ENCODE results near the gene SMG7.

Gene SMG7

DNA sequence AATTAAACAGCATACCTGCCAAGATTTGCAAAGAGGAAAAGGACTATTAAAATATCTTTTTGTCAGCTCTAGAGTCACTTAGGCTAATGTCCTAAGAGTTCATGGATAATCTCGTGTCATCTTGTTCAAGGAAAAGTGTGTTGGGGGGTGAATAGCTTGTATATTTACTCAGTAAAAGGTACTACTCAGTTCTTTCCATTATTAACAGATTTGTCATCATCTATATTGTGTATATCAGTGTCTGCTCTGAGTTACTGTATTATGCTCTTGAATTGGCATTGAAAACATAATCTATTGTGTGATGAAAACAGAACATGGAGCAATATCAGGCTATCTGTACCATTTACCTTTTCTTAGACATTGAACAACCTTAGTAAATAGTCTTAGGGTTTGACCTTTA lies 41.9 kb downstream of the SMG7 start:
- DNase-seq, result no peak

- DNase-seq, result peak; percentile 67
Observed at GRCh38 chr1:183515002-183515689, 42.8 kb downstream of the SMG7 start.

GRCh38 chr1:183516725-183517124 lies 44.4 kb downstream of the SMG7 start:
- no peak for DNase-seq

GRCh38 chr1:183517401-183517800 lies 45.1 kb downstream of the SMG7 start:
- DNase-seq, result no peak

- no peak for DNase-seq
Observed at GRCh38 chr1:183520379-183520778, 48.1 kb downstream of the SMG7 start.

GRCh38 chr1:183522104-183522503 lies 49.8 kb downstream of the SMG7 start:
- no peak for DNase-seq

DNA sequence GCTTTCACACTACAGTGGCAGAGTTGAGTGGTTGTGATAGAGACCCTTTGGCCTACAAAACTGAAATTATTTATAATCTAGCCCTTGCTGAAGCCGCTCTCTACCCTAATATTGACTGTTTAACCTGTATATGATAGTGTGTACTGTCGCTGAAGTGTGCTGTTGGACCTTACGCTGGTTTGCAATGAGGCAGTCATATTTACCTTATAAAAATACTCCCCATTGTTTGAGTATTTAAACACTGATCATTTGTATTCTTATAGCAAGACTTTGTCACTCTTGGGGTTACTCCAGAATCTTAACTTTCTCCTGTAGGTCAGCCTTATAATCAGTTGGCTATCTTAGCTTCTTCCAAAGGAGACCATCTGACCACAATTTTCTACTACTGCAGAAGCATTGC lies 56.3 kb downstream of the SMG7 start:
- no peak for DNase-seq

- DNase-seq, result no peak
Observed at GRCh38 chr1:183533617-183534174, 61.4 kb downstream of the SMG7 start.

- DNase-seq, result no peak
Observed at GRCh38 chr1:183537405-183537804, 65.1 kb downstream of the SMG7 start.

DNA sequence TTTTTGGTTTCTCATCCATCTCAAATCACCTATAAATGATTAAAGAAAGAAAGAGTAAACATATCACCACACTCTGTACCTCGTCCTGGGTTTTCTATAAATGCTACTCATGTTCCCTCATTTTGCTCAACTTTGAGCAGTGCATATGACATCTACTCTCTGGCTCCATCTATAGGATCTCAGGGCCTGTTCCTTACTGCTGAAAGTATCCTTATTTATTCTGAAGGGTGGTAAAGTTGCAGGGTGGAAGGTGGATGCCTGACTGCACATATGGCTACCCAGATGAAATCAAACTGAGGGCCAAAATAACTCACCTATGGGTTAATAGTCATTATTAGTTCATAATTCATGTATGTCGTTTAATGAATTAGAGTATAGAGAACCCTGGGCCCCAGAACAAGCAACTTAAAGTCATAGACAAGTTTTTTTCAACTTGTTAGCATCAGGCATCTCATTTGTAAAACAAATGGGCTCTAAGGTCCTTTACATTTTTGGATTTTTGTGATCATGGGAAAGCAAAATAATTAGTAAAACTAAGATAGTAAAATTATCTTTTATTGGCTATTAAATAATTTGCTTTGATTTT lies 71.4 kb downstream of the SMG7 start:
- peak; percentile 62 for DNase-seq

- DNase-seq, result no peak
Observed at GRCh38 chr1:183544598-183545297, 72.4 kb downstream of the SMG7 start.

DNA sequence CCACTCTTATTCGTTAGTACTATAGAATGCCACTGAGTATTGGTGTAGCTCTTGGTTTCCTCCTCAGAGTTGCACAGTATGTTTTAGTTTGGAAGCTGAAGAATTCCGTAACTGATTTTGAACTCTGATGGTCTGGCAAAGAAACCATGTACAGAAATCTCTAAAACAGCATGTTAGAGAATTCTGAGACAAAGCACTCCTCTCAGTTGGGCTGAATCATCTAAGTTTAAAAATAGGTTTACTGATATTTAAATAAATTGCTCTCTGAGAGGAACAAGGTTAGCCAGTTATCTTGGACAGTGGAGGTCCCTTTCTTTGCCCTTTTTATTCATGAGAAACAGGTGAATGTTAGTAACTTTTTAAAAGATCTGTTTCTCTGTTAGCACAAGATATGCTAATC lies 74.1 kb downstream of the SMG7 start:
- DNase-seq, result no peak

DNA sequence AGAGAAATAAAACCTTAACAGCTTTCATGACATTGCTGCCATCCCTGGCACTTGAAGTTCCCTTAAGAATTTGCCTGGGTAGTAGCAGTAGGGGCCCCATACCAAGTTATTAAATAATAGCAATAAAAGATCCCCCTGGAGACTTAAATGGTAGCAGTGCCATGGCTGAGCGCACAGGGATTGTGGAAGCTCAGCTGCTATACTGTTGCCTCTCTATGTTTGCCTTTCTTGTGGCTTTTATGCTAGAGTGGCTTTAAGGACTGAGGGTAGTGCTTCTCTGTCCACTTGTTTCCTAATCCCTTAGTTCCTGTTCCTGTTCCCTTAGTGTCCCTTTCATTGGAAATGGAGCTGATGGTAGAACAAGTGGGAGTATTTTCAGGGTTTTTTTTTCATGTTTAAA lies 75.8 kb downstream of the SMG7 start:
- peak; percentile 59 for DNase-seq

- DNase-seq, result no peak
Observed at GRCh38 chr1:183550915-183551314, 78.6 kb downstream of the SMG7 start.

DNA sequence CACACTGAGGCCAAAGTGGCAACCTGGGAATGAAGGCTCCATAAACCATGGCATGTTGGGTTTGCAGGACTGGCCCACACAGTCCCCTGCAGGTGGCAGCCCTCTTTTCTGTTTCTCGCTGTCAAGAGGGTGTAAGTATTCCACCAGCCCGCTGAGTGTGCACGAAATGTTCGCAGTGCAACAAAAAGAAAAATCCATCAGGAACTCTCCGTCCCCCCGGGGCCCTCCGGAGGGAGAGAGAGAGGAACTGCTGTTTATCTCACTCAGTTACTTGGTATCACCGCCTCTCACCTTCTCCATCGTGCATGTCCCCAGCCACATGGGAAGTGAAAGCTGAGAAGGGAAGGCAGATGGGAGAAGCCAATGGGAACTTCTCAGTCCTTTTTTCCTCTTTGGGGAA lies 79.6 kb downstream of the SMG7 start:
- DNase-seq, result peak; percentile 34

GRCh38 chr1:183552441-183552840 lies 80.1 kb downstream of the SMG7 start:
- no peak for DNase-seq

- no peak for DNase-seq
Observed at GRCh38 chr1:183552891-183553290, 80.6 kb downstream of the SMG7 start.

DNA sequence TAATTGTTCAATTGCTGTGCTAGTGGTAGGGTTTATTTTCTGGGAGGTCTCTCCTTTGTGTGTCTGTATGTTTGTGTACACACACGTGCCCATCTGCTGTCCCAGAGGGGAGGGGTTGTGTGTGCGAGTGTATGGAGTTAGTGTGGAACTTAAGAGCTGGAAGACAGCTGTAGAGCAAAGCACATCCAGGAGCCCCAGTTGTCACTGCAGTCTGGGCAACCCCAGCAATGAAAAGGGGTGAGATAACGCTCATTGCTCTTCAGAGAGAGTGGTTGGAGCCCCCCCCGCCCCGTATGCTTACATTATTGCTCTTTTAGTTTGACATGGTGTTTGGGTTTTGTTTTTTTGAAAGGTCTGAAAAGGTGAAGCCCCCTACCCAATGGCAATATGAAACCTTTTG lies 81.0 kb downstream of the SMG7 start:
- no peak for DNase-seq

GRCh38 chr1:183553764-183554163 lies 81.5 kb downstream of the SMG7 start:
- no peak for DNase-seq

DNA sequence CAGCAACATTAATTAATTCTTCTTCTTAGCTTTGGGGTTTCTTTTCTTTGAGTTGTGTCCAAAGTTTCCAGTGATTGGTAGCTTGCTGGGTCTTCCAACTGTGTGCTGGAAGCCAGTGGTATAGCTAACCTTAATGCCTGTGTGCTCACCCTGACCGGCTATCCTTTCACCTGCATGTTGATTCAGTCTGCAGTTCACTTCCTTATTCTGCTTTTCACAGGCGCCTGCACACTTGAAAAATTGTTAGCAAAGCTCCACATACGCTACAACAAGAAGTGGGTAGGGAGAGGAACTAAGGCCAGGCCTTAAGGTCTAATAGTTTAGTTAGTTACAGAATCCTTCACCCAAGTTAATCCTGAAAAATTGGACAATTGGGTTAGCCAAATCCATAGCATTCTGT lies 82.3 kb downstream of the SMG7 start:
- no peak for DNase-seq

DNA sequence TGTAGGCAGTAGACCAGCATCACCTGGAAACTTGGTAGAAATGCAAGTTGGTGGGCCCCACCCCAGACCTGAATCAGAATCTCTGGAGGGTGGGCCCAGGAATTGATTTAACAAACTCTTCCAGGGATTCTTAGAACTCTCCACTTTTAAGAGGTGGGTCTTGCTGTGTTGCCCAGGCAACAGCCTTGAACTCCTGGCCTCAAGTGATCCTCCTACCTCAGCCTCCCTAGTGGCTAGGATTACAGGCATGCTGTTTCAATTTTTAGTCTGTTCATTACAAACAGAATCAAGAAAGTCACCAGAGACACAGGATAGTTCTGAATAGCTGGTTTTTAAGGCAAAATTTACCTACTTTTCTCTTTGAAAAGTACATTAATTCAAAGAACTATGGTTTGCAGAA lies 86.8 kb downstream of the SMG7 start:
- DNase-seq, result no peak

GRCh38 chr1:183562701-183563100 lies 90.4 kb downstream of the SMG7 start:
- DNase-seq, result no peak

DNA sequence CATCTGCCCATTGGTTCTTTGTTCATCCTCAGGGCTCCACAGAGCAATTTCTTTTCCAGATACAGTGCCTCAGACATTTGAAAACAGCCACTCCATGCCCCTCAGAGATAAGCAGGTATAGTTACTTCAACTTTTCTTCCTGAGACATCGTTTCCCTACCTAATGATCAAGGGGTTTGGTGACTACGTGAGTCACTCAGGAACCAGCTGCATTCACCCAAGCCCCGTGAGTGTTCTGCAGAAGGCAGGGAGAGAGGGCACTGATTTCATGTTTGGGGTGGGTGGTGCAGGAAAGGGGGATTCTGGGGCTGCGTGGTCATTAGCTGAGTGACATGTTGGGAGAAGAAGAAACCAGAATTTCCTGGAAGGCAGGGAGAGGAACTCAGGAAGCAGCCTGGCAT lies 93.0 kb downstream of the SMG7 start:
- no peak for DNase-seq

- DNase-seq, result no peak
Observed at GRCh38 chr1:183566026-183566425, 93.7 kb downstream of the SMG7 start.

Measured in inflammatory macrophage treated with lipopolysaccharide for 4 hours (primary cell).